CD14-positive monocyte (primary cell): Measurements from ENCODE around the gene CD247. TPM values are rescaled to one million over a fixed set of nuclear protein-coding genes. Genes with fewer than 3 reads are reported as not detected.

Experiments used
- DNase-seq, 3 donors: peaks; one replicate each; pipeline ENCODE4 v3.0.0-alpha.2; 2011 to 2022
- H2AFZ ChIP-seq: 2 replicates; pipeline ENCODE4 v1.6.0; 2012; ENCODE audit warnings: mild to moderate bottlenecking, low read depth, low read length, inconsistent platforms; ENCODE audit not compliant: insufficient read depth, poor library complexity, severe bottlenecking
- H3K27ac ChIP-seq, 2 donors: 1 replicate in 1 of 2; 2 replicates in 1 of 2; pipeline ENCODE4 v1.5.1; 2012 to 2013; ENCODE audit warnings: low read length in 2 of 2, control low read depth in 1 of 2, inconsistent platforms in 1 of 2, low read depth in 1 of 2, mild to moderate bottlenecking in 1 of 2
- H3K27me3 ChIP-seq, 2 donors: one replicate each; pipeline versions ENCODE4 v1.6.0 to v1.6.1; 2011 to 2013; ENCODE audit warnings: low read length in 2 of 2; ENCODE audit not compliant: control insufficient read depth in 2 of 2, insufficient read depth in 2 of 2
- H3K36me3 ChIP-seq, 2 donors: replicated peaks in 1 of 2; 1 replicate in 1 of 2; 2 replicates in 1 of 2; pipeline versions ENCODE4 v1.5.1 to v1.6.1; 2012 to 2013; ENCODE audit warnings: low read length in 2 of 2, control low read depth in 1 of 2, inconsistent platforms in 1 of 2, mild to moderate bottlenecking in 1 of 2; ENCODE audit not compliant: insufficient read depth in 2 of 2, control insufficient read depth in 1 of 2
- H3K4me1 ChIP-seq, 2 donors: 1 replicate in 1 of 2; 2 replicates in 1 of 2; pipeline versions ENCODE4 v1.5.1 to v1.6.1; 2012 to 2013; ENCODE audit warnings: low read length in 2 of 2, control low read depth in 1 of 2, inconsistent platforms in 1 of 2, mild to moderate bottlenecking in 1 of 2, moderate library complexity in 1 of 2; ENCODE audit not compliant: insufficient read depth in 2 of 2, control insufficient read depth in 1 of 2
- H3K4me2 ChIP-seq: replicated peaks from 2 replicates; pipeline ENCODE3; 2012; ENCODE audit warnings: low read length, moderate library complexity, mild to moderate bottlenecking; ENCODE audit not compliant: poor library complexity, severe bottlenecking; ENCODE audit errors: extremely low read depth
- H3K4me3 ChIP-seq, 3 experiments: fragments of 200-600 bp in 1 of 3; sonication (generic) in 1 of 3; replicated peaks in 1 of 3; 1 replicate in 2 of 3; 2 replicates in 1 of 3; pipeline ENCODE4 v1.5.1; 2011 to 2013; ENCODE audit warnings: low read length in 3 of 3, mild to moderate bottlenecking in 3 of 3, control low read depth in 2 of 3, low read depth in 2 of 3, inconsistent platforms in 1 of 3, moderate library complexity in 1 of 3
- H3K79me2 ChIP-seq: 2 replicates; pipeline ENCODE4 v1.6.0; 2012; ENCODE audit warnings: mild to moderate bottlenecking, control low read depth, inconsistent platforms, low read length, moderate library complexity; ENCODE audit not compliant: insufficient read depth
- H3K9ac ChIP-seq: 2 replicates; pipeline ENCODE4 v1.6.0; 2017; ENCODE audit warnings: low read length, mild to moderate bottlenecking; ENCODE audit not compliant: insufficient read depth, poor library complexity, severe bottlenecking
- H3K9me3 ChIP-seq, 2 donors: replicated peaks in 1 of 2; 1 replicate in 1 of 2; 2 replicates in 1 of 2; pipeline versions ENCODE4 v1.5.1 to v1.6.1; 2012 to 2013; ENCODE audit warnings: low read length in 2 of 2, control low read depth in 1 of 2; ENCODE audit not compliant: control insufficient read depth in 1 of 2, insufficient read depth in 1 of 2
- H4K20me1 ChIP-seq: 2 replicates; pipeline ENCODE4 v1.6.0; 2012; ENCODE audit warnings: mild to moderate bottlenecking, low read length, control low read depth, moderate library complexity; ENCODE audit not compliant: insufficient read depth
- H3K27ac Mint-ChIP-seq, 7 donors: one replicate each; pipeline ENCODE4 v1.8.0; 2020; ENCODE audit warnings: mild to moderate bottlenecking in 7 of 7, mixed read lengths in 7 of 7, moderate library complexity in 6 of 7, inconsistent platforms in 2 of 7
- H3K27me3 Mint-ChIP-seq, 3 donors: one replicate each; pipeline ENCODE4 v1.8.0; 2021 to 2022; ENCODE audit warnings: low read depth in 3 of 3, mild to moderate bottlenecking in 3 of 3, mixed read lengths in 3 of 3, moderate library complexity in 3 of 3, inconsistent platforms in 1 of 3
- H3K36me3 Mint-ChIP-seq, 2 donors: one replicate each; pipeline ENCODE4 v1.8.0; 2020; ENCODE audit warnings: mixed read lengths in 2 of 2, inconsistent platforms in 1 of 2, mild to moderate bottlenecking in 1 of 2
- H3K4me1 Mint-ChIP-seq: one replicate; pipeline ENCODE4 v1.8.0; 2020; ENCODE audit warnings: mild to moderate bottlenecking, mixed read lengths
- H3K4me3 Mint-ChIP-seq, 2 donors: one replicate each; pipeline ENCODE4 v1.8.0; 2020; ENCODE audit warnings: mild to moderate bottlenecking in 2 of 2, mixed read lengths in 2 of 2, moderate library complexity in 1 of 2
- H3K9me3 Mint-ChIP-seq, 7 donors: one replicate each; pipeline ENCODE4 v1.8.0; 2020 to 2022; ENCODE audit warnings: mixed read lengths in 7 of 7, mild to moderate bottlenecking in 6 of 7, moderate library complexity in 6 of 7, inconsistent platforms in 2 of 7
- CTCF ChIP-seq: fragments of 200-600 bp; IDR thresholded peaks from one replicate; pipeline ENCODE4 v1.8.0; 2022; ENCODE audit warnings: antibody characterized with exemption, mild to moderate bottlenecking
- WGBS: methylation state at CpG from one replicate; pipeline ENCODE4 v1.1.5; 2013; ENCODE audit warnings: missing lambda C conversion rate; ENCODE audit not compliant: insufficient coverage; 5-methylcytosine and 5-hydroxymethylcytosine counted together
- intact Hi-C, 2 donors: fragments of 100-400 bp; cut with micrococcal nuclease; formaldehyde crosslinking; loops; one replicate each; pipeline versions ENCODE4 v1.15.0 to v1.15.1; 2023
- polyA plus RNA-seq, 3 donors: library from polyadenylated mRNA; depleted of rRNA in 1 of 3; unstranded in 2 of 3; stranded (reverse) in 1 of 3; fragments of 300-500 nt in 2 of 3; fragments of >200 nt in 1 of 3; fragmentation: Illumina TruSeq in 2 of 3; gene quantifications; 1 replicate in 2 of 3; 2 replicates in 1 of 3; pipeline ENCODE4 v1.2.3, GENCODE V29; 2012 to 2021

The CD247 gene
- polyA plus RNA-seq, 3 donors: 0.29 to 1.8 (median 1.6) TPM

- no peak for TF ChIP-seq CTCF
- no peak overlapping the region for H2AFZ ChIP-seq
- H4K20me1 ChIP-seq: peaks cover 25% of the 10 kb centered on the region
- DNase-seq: peak in 2 of 3 donors; percentile 34 to 39
- no peak overlapping the region for H3K4me3 ChIP-seq
- H3K4me1 Mint-ChIP-seq: peaks cover 44% of the 10 kb centered on the region
- no peak overlapping the region for H3K4me3 Mint-ChIP-seq
- H3K27ac Mint-ChIP-seq: peak overlapping the region; percentile 57 to 88 (median 80)
- intact Hi-C loops: loop anchor here (10.0 kb wide), 1 partner anchor 316 kb away; the partner anchor contains the start of gene POU2F1 (in 2 of the 2)
- H3K9me3 ChIP-seq: no peaks in the 10 kb centered on the region
- H3K4me2 ChIP-seq: no peak overlapping the region
- H3K27ac ChIP-seq: peak overlapping the region in 1 of 2 donors; percentile 72
- peaks cover 44 to 60% of the 10 kb centered on the region in 2 donors for H3K36me3 Mint-ChIP-seq
- peaks cover 32 to 42% of the 10 kb centered on the region in 2 donors for H3K36me3 ChIP-seq
- no peaks in the 10 kb centered on the region for H3K27me3 ChIP-seq
- peaks cover 35 to 42% of the 10 kb centered on the region in 2 donors for H3K4me1 ChIP-seq
- H3K9me3 Mint-ChIP-seq: peaks cover 0 to 4% (median 0%) of the 10 kb centered on the region in 7 donors
- no peak overlapping the region for H3K9ac ChIP-seq
- H3K27me3 Mint-ChIP-seq: peaks cover 0 to 2% (median 1%) of the 10 kb centered on the region in 3 donors
- H3K79me2 ChIP-seq: peaks cover 38% of the 10 kb centered on the region
Observed at GRCh38 chr1:167541003-167541402, 22.7 kb upstream of the CD247 start.

- H3K27me3 ChIP-seq: no peaks in the 10 kb centered on the region
- H4K20me1 ChIP-seq: peaks cover 26% of the 10 kb centered on the region
- no peak for TF ChIP-seq CTCF
- no peak for DNase-seq
- H3K4me2 ChIP-seq: no peak overlapping the region
- H3K27me3 Mint-ChIP-seq: peaks cover 0 to 1% (median 1%) of the 10 kb centered on the region in 3 donors
- peaks cover 42% of the 10 kb centered on the region for H3K4me1 Mint-ChIP-seq
- peaks cover 10 to 19% of the 10 kb centered on the region in 2 donors for H3K36me3 ChIP-seq
- H3K9me3 Mint-ChIP-seq: peaks cover 0 to 7% (median 0%) of the 10 kb centered on the region in 7 donors
- peaks cover 27 to 34% of the 10 kb centered on the region in 2 donors for H3K4me1 ChIP-seq
- no peak overlapping the region for H3K9ac ChIP-seq
- no peak overlapping the region for H3K4me3 ChIP-seq
- WGBS: 94% methylated on average over 3 of the region's 5 CpGs
- H3K4me3 Mint-ChIP-seq: no peak overlapping the region
- intact Hi-C loops: loop anchor here (10.0 kb wide), 6 partner anchors 84 to 474 kb away; no protein-coding TSS in a partner anchor
- no peak overlapping the region for H3K27ac Mint-ChIP-seq
- H3K79me2 ChIP-seq: peaks cover 16% of the 10 kb centered on the region
- no peak overlapping the region for H2AFZ ChIP-seq
- H3K9me3 ChIP-seq: no peaks in the 10 kb centered on the region
- H3K36me3 Mint-ChIP-seq: peaks cover 25 to 38% of the 10 kb centered on the region in 2 donors
- H3K27ac ChIP-seq: no peak overlapping the region
Observed at GRCh38 chr1:167538657-167539056, 20.3 kb upstream of the CD247 start.
